Inferior parietal cortex (tissue), 1 donor: Measurements from ENCODE around the gene USH2A.
A peak's percentile ranks its signal among the peaks of the same experiment; 100 is the strongest.

Source experiments
- DNase-seq: peaks from one replicate; pipeline ENCODE4 v3.0.0-alpha.2; 2016; ENCODE audit errors: extremely low spot score

Gene USH2A

GRCh38 chr1:215645861-215646260, 777.4 kb downstream of the USH2A start:
- no peak for DNase-seq

GRCh38 chr1:215645182-215645581, 778.1 kb downstream of the USH2A start:
- DNase-seq: no peak

GRCh38 chr1:215643592-215644321, 779.5 kb downstream of the USH2A start:
- DNase-seq: no peak

- no peak for DNase-seq
These were observed 782.7 kb downstream of the USH2A start for GRCh38 chr1:215640429-215641148.

GRCh38 chr1:215637041-215637573, 786.1 kb downstream of the USH2A start:
- DNase-seq: no peak

- DNase-seq: no peak
These were observed 786.8 kb downstream of the USH2A start for GRCh38 chr1:215636258-215636965.

- no peak for DNase-seq
These were observed 787.4 kb downstream of the USH2A start for GRCh38 chr1:215635827-215636226.

GRCh38 chr1:215631489-215631888, 791.8 kb downstream of the USH2A start:
- DNase-seq: no peak

GRCh38 chr1:215631040-215631439, 792.2 kb downstream of the USH2A start:
- DNase-seq: no peak

- no peak for DNase-seq
These were observed 797.3 kb downstream of the USH2A start for GRCh38 chr1:215625949-215626348.

- no peak for DNase-seq
These were observed 800.1 kb downstream of the USH2A start for GRCh38 chr1:215623162-215623561.

GRCh38 chr1:215617979-215618378, 805.3 kb downstream of the USH2A start:
- no peak for DNase-seq

- no peak for DNase-seq
These were observed 810.9 kb downstream of the USH2A start for GRCh38 chr1:215612391-215612790.

GRCh38 chr1:215608646-215609045, 814.6 kb downstream of the USH2A start:
- no peak for DNase-seq

GRCh38 chr1:215607412-215607811, 815.8 kb downstream of the USH2A start:
- DNase-seq: no peak

- peak; percentile 41 for DNase-seq
These were observed 816.6 kb downstream of the USH2A start for GRCh38 chr1:215606564-215607168.

GRCh38 chr1:215606036-215606435, 817.2 kb downstream of the USH2A start:
- DNase-seq: no peak

- DNase-seq: no peak
These were observed 818.1 kb downstream of the USH2A start for GRCh38 chr1:215605011-215605621.

GRCh38 chr1:215603319-215603718, 819.9 kb downstream of the USH2A start:
- no peak for DNase-seq

- DNase-seq: no peak
These were observed 822.0 kb downstream of the USH2A start for GRCh38 chr1:215601276-215601675.

GRCh38 chr1:215600867-215601266, 822.4 kb downstream of the USH2A start:
- no peak for DNase-seq
